Measurements from ENCODE around the gene YEATS4.

DNA sequence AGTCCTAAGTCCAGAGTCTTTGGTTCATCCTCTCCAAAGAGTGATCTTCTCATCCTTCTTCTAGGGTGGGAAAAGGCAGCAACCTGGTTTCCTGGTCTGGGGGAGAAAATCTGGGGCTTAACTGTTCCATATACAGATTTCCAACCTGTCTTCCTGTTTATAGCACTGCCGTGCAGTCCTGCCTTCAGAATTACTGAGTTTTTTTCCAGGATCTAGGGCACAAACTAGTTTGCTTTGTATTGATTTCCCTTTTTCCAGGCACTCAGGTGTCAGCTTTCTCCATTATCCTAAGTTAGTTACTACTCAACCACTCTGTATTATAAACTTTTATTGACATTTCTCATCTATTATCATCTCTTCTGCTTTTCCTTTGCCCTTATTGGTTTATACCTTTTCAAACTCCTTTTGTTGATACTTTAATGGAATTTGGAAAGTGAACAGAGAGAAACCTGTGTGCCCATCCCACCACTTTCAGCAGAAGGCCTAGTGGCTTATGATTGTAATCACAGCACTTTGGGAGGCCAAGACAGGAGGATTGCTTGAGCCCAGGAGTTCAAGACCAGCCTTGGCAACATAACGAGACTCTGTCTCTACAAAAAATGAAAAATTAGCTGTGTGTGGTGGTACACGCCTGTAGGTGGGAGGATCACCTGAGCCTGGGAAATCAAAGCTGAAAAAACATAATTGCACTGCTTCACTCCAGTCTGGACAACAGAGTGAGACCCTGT is 15.5 kb upstream of the YEATS4 start:
- no peak for TF ChIP-seq POLR2A (IDR thresholded peaks at IDR 0.05)
- TF ChIP-seq, protein P1, sequence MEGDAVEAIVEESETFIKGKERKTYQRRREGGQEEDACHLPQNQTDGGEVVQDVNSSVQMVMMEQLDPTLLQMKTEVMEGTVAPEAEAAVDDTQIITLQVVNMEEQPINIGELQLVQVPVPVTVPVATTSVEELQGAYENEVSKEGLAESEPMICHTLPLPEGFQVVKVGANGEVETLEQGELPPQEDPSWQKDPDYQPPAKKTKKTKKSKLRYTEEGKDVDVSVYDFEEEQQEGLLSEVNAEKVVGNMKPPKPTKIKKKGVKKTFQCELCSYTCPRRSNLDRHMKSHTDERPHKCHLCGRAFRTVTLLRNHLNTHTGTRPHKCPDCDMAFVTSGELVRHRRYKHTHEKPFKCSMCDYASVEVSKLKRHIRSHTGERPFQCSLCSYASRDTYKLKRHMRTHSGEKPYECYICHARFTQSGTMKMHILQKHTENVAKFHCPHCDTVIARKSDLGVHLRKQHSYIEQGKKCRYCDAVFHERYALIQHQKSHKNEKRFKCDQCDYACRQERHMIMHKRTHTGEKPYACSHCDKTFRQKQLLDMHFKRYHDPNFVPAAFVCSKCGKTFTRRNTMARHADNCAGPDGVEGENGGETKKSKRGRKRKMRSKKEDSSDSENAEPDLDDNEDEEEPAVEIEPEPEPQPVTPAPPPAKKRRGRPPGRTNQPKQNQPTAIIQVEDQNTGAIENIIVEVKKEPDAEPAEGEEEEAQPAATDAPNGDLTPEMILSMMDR (IDR thresholded peaks at IDR 0.05): no peak

Data from lower leg skin (tissue), 3 donors.